GM12873 (cell line): Measurements from ENCODE around the gene WDHD1.

Experiments used
- CTCF ChIP-seq: IDR thresholded peaks from 2 replicates; pipeline ENCODE4 v1.5.1; 2012; ENCODE audit warnings: low read depth, mild to moderate bottlenecking, moderate library complexity, low read length, control low read depth; ENCODE audit not compliant: insufficient read depth; ENCODE audit errors: missing control alignments

The WDHD1 gene

GRCh38 chr14:55052269-55052930 lies 25.5 kb upstream of the WDHD1 start:
- TF ChIP-seq CTCF = no peak

- peak; percentile 97 for TF ChIP-seq CTCF
Measured at GRCh38 chr14:55051423-55052268, 24.7 kb upstream of the WDHD1 start, which contains the start of gene MAPK1IP1L. TSS of gene MAPK1IP1L (plus strand) at chr14:55051647. CDS start at chr14:55061684, 10,037 bp downstream.

- TF ChIP-seq CTCF = no peak
Measured at GRCh38 chr14:55051165-55051422, 24.2 kb upstream of the WDHD1 start.

GRCh38 chr14:55048900-55049436 lies 22.1 kb upstream of the WDHD1 start:
- no peak for TF ChIP-seq CTCF

- TF ChIP-seq CTCF = no peak
Measured at GRCh38 chr14:55047301-55048053, 20.6 kb upstream of the WDHD1 start.

DNA sequence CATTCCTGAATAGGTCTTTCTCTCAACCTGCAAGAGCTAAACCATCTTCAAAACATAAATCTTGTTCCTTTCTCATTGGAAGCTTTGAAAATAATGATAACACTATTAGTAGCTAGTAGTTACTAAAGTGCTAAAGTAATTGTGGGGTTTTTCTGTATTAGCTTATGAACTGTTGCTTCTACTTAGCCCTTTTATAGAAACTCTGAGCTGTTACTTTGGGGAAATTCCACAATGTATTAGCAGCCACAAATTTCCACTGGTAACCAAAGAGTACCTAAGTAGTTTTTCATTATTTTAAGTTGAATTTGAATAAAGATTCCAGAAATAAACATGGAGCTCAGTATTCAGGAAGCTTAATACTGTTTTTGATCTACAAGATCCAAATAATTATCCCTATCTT lies 18.2 kb upstream of the WDHD1 start:
- no peak for TF ChIP-seq CTCF

DNA sequence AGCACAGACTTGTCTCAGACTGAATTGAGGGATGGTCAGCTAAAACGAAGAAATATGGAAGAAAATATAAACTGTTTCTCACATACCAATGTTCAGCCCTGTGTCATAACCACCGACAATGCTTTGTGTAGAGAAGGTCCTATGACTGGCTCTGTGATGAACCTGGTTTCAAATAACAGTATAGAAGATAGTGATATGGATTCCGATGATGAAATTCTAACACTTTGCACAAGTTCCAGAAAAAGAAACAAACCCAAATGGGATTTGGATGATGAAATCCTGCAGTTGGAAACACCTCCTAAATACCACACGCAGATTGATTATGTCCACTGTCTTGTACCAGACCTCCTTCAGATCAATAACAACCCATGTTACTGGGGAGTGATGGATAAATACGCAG lies 16.6 kb upstream of the WDHD1 start:
- no peak for TF ChIP-seq CTCF
